Adrenal gland (tissue), 12 donors: ENCODE results near the gene EIPR1. TPM values are rescaled to one million over a fixed set of nuclear protein-coding genes. Genes with fewer than 3 reads are reported as not detected.

ENCODE experiments used
- DNase-seq, 7 donors: peaks; one replicate each; pipeline ENCODE4 v3.0.0-alpha.2; 2019 to 2020
- H3K27ac ChIP-seq, 5 donors: fragments of 200-600 bp; sonication (generic) in 4 of 5; 1 replicate in 3 of 5; 2 replicates in 2 of 5; pipeline versions ENCODE4 v1.5.1 to v1.8.0; 2016 to 2020; ENCODE audit warnings: mild to moderate bottlenecking in 1 of 5
- H3K27me3 ChIP-seq: fragments of 200-600 bp; 2 replicates; pipeline ENCODE4 v1.8.0; 2021
- H3K36me3 ChIP-seq, 2 donors: fragments of 200-600 bp; replicated peaks in 1 of 2; 1 replicate in 1 of 2; 2 replicates in 1 of 2; pipeline versions ENCODE4 v1.5.1 to v1.8.0; 2018 to 2022
- H3K4me1 ChIP-seq, 2 donors: fragments of 200-600 bp; replicated peaks in 1 of 2; 1 replicate in 1 of 2; 2 replicates in 1 of 2; pipeline versions ENCODE4 v1.5.1 to v1.8.0; 2018 to 2021
- H3K4me3 ChIP-seq, 4 donors: fragments of 200-600 bp; sonication (generic) in 3 of 4; one replicate each; pipeline ENCODE4 v1.5.1; 2016 to 2018
- H3K9me3 ChIP-seq, 3 donors: fragments of 200-600 bp; sonication (generic) in 1 of 3; replicated peaks in 1 of 3; 1 replicate in 2 of 3; 2 replicates in 1 of 3; pipeline versions ENCODE4 v1.5.1 to v1.8.0; 2016 to 2021
- CTCF ChIP-seq, 6 experiments: fragments of 450-650 bp in 4 of 6; fragments of 200-600 bp in 2 of 6; sonication (generic) in 1 of 6; IDR thresholded peaks; 1 replicate in 5 of 6; 2 replicates in 1 of 6; pipeline versions ENCODE4 v1.5.1 to v1.8.0; 2016 to 2021; ENCODE audit warnings: antibody characterized with exemption in 6 of 6, mild to moderate bottlenecking in 2 of 6, moderate library complexity in 1 of 6
- POLR2A ChIP-seq, 2 donors: fragments of 450-650 bp; IDR thresholded peaks; one replicate each; pipeline ENCODE4 v1.6.1; 2017; ENCODE audit warnings: antibody characterized with exemption in 2 of 2, mild to moderate bottlenecking in 2 of 2, moderate library complexity in 1 of 2
- WGBS, 4 donors: extraction: QIAGEN DNeasy Blood & Tissue Kit in 2 of 4; methylation state at CpG; one replicate each; pipeline versions ENCODE4 v1.1.5 to v1.1.7; 2013 to 2017; 5-methylcytosine and 5-hydroxymethylcytosine counted together
- intact Hi-C, 2 donors: fragments of 100-400 bp; cut with DNase I; formaldehyde crosslinking; loops; one replicate each; pipeline versions ENCODE4 v1.14.1 to v1.15.0; 2022 to 2023
- polyA plus RNA-seq, 3 donors: library from polyadenylated mRNA; stranded (reverse); fragments of 200-250 nt in 2 of 3; fragments of 350-450 nt in 1 of 3; fragmentation: Illumina TruSeq in 1 of 3; extraction: RNeasy Lipid Tissue Mini Kit (QIAGEN cat#74804) in 1 of 3; gene quantifications; one replicate each; pipeline ENCODE4 v1.2.3, GENCODE V29; 2013 to 2014
- total RNA-seq, 9 donors: library from RNA; depleted of rRNA in 4 of 9; stranded (reverse); fragments of >200 nt in 4 of 9; fragments of 120-200 nt in 1 of 9; fragmentation: NEBNext Ultra II Directional in 1 of 9; extraction: Animal tissue kit (Norgen Biotek cat#: 25700) in 1 of 9; gene quantifications; one replicate each; pipeline versions ENCODE4 v1.1.0 to v1.2.4, GENCODE V29; 2013 to 2023
- donor health status: healthy with polysubstance abuse.
- donor health status: Bipolar disorder and iron deficiency.
- donor health status: DM: yes; HTN: yes; CAD: no.
- donor health status: DM: no; HTN: no; CAD: no.
- donor health status: DM: no; HTN: no; CAD: no.
- donor health status: DM: yes; HTN: yes; CAD: no.

EIPR1 gene
- total and polyA plus RNA-seq, 12 donors: 10.3 to 37.9 (median 28.5) TPM

DNA sequence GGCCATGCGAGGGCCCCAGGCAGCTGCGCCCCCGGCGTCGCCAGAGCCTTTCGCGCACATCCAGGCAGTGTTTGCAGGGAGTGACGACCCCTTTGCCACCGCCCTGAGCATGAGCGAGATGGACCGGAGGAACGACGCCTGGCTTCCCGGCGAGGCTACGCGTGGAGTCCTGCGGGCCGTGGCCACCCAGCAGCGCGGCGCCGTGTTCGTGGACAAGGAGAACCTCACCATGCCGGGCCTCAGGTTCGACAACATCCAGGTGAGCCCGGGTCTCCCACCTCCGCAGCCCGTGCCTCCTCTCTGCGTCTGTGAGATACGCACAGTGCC, 10.8 kb upstream of the EIPR1 start:
- 97 to 98% (median 98%) methylated on average over 15 to 31 of the region's 31 CpGs for WGBS, 4 donors
- peaks cover 0 to 50% of the 10 kb centered on the region in 2 donors for H3K36me3 ChIP-seq

DNA sequence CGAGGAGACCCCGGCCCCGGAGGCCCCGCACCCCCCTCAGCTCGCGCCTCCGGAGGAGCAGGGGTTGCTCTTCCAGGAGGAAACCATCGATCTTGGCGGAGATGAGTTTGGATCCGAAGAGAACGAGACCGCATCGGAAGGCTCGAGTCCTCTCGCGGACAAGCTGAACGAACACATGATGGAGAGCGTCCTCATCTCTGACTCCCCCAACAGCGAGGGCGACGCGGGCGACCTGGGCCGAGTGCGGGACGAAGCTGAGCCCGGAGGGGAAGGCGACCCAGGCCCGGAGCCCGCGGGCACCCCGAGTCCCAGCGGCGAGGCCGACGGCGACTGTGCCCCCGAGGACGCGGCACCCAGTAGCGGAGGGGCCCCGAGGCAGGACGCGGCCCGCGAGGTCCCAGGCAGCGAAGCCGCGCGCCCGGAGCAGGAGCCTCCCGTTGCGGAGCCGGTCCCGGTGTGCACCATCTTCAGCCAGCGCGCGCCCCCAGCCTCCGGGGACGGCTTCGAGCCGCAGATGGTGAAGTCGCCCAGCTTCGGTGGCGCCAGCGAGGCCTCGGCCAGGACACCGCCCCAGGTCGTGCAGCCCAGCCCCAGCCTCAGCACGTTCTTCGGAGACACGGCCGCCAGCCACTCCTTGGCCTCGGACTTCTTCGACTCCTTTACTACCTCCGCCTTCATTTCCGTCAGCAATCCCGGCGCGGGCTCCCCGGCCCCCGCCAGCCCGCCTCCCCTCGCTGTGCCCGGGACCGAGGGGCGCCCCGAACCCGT, 10.2 kb upstream of the EIPR1 start:
- TF ChIP-seq CTCF (IDR thresholded peaks at IDR 0.05) (no peak), POLR2A (IDR thresholded peaks at IDR 0.05) (no peak)
- H3K36me3 ChIP-seq: peaks cover 0 to 50% of the 10 kb centered on the region in 2 donors
- no peaks in the 10 kb centered on the region for H3K27me3 ChIP-seq
- H3K4me1 ChIP-seq: peaks cover 0 to 8% of the 10 kb centered on the region in 2 donors
- 90 to 95% (median 93%) methylated on average over 63 to 89 of the region's 89 CpGs for WGBS, 4 donors
- no peak for DNase-seq
- H3K9me3 ChIP-seq: no peaks in the 10 kb centered on the region
- no peak overlapping the region for H3K4me3 ChIP-seq
- H3K27ac ChIP-seq: no peak overlapping the region
- intact Hi-C loops: no loop called here

More for the DNA sequence above, 10.8 kb upstream of the EIPR1 start:
- DNase-seq: no peak
- Histone ChIP-seq H3K4me1 (peaks cover 0 to 8% of the 10 kb centered on the region in 2 donors), H3K27ac (no peak overlapping the region), H3K27me3 (no peaks in the 10 kb centered on the region), H3K4me3 (no peak overlapping the region), H3K9me3 (no peaks in the 10 kb centered on the region)
- TF ChIP-seq CTCF (IDR thresholded peaks at IDR 0.05): no peak
- no peak for TF ChIP-seq POLR2A (IDR thresholded peaks at IDR 0.05)
- intact Hi-C loops: no loop called here

- 84 to 89% (median 87%) methylated on average over 5 of the region's 5 CpGs for WGBS, 4 donors
- peaks cover 0 to 51% of the 10 kb centered on the region in 2 donors for H3K36me3 ChIP-seq
- intact Hi-C loops: no loop called here
- H3K27ac ChIP-seq: no peak overlapping the region
- H3K9me3 ChIP-seq: no peaks in the 10 kb centered on the region
- peaks cover 0 to 8% of the 10 kb centered on the region in 2 donors for H3K4me1 ChIP-seq
- no peak for DNase-seq
- TF ChIP-seq CTCF (IDR thresholded peaks at IDR 0.05) (no peak), POLR2A (IDR thresholded peaks at IDR 0.05) (no peak)
- H3K27me3 ChIP-seq: no peaks in the 10 kb centered on the region
- H3K4me3 ChIP-seq: no peak overlapping the region
Measured at GRCh38 chr2:3387011-3387410, 9.4 kb upstream of the EIPR1 start.

DNA sequence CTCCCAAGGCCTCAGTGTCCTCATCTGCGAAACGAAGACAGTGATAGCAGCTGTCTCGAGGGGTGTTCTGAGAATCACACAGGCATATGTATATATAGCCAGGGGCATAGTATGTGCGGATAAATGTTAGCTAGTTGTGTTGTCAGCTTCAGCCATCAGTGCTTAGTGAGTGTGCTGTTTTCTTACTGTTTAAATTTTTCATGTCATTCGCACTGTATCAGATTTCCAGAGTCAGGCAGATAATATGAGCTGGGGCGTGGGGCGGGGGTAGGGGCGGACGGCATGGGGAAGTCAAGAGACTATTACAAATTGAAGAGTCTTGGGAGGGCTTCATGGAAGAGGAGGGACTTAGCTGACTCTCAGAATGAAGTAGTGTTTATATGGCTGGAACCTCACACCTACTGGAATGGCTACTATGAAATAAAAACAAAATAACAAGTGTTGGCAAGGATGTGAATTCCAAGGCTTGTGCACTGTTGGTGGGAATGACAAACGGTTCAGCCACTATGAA, 8.9 kb upstream of the EIPR1 start:
- peaks cover 0 to 46% of the 10 kb centered on the region in 2 donors for H3K36me3 ChIP-seq
- 82 to 85% (median 84%) methylated on average over 10 of the region's 10 CpGs for WGBS, 4 donors
- DNase-seq: no peak
- TF ChIP-seq CTCF (IDR thresholded peaks at IDR 0.05) (no peak), POLR2A (IDR thresholded peaks at IDR 0.05) (no peak)
- no peaks in the 10 kb centered on the region for H3K9me3 ChIP-seq
- H3K4me1 ChIP-seq: peaks cover 0 to 8% of the 10 kb centered on the region in 2 donors
- H3K27ac ChIP-seq: no peak overlapping the region
- no peak overlapping the region for H3K4me3 ChIP-seq
- H3K27me3 ChIP-seq: no peaks in the 10 kb centered on the region
- intact Hi-C loops: no loop called here
